GM21737 (cell line): Measurements from ENCODE around the gene CDK11A.
"Not testable (repeated sequence)": the region's sequence is repeated elsewhere in the genome, so short reads cannot be mapped to it uniquely, and the experiment has no call there.

Experiments
- ATAC-seq: cut with Tn5 transposase; IDR thresholded peaks from one replicate; pipeline ENCODE4 v1.9.1; 2021; ENCODE audit warnings: mild to moderate bottlenecking, moderate library complexity; ENCODE audit not compliant: unreplicated experiment

Gene CDK11A

GRCh38 chr1:1664941-1665814 is 59.0 kb downstream of the CDK11A start:
- ATAC-seq: no peak

DNA sequence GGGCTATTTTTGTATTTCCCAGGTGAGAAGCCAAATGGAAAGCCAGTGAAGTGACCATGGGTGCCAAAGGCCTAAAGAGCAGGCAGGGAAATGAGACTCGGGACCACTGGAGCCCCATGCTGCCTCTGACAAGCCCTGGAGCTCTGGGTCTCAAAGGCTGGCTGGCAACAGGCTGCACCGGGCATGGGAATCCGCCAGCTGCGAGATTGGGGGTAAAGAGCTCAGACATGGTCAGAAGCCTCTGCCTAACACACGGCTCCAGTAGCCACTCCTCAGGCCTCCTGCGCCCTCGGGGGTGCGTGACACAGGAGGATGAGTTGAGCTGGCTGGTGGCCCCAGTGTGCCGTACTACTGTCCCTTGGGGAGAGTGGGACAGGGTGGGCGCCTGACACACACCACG is 59.8 kb downstream of the CDK11A start:
- not testable (repeated sequence) for ATAC-seq

- not testable (repeated sequence) for ATAC-seq
Observed at GRCh38 chr1:1662830-1663560, 61.2 kb downstream of the CDK11A start.

GRCh38 chr1:1662392-1662791 is 61.8 kb downstream of the CDK11A start:
- not testable (repeated sequence) for ATAC-seq

DNA sequence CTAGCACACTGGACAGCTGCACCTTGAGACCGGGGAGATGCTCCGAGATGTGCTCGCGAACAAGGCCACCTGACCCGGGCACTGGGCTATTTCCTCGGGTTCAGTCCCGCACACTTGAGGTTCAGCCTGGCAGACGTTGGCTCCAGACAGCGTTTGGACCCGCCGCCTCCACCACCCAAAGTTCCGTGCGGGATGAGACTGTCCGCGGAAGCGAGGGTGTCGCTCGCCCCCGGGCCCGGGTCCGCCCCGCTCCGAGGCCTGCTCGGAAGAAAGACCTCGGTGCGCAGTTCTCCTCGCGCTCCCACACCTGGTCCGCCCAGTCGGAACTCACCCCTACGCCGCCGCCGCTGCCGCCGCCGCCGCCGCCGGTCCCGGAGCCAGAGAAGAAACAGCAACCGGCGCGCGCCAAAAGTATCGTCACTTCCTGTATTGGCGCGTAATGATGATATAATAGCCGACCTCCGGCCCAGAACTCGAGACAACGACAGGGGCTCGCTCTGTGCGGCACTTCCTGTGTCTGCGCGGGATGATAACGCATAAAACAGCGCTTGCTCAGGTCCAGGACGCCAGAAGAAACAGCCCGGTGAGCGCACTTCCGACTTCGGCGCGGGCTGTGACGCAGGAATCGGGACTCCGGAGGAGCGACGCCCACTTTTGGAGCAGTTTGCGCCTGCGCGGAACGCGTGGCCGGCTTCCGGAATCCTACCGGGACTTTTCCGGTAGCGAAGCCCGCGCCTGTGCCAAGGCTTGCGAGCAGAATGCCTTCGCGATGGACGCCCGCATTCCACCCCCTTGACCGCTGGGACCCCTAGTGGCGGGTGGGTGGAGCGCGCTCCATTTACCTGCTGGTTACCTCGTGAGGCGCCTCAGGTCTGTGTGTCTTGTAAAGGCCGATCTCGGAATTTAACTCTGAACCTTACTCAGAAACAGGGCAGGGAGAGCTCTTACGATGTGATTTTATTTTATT is 65.3 kb downstream of the CDK11A start, which contains the start of gene CDK11B:
Gene CDK11B, minus strand, starts transcription at position 422 of the 967 bp plus-strand sequence. CDS start 1,519 bp downstream, outside the sequence.
- ATAC-seq: peak; percentile 76
